HCT116 (cell line): ENCODE data around the gene TGFBI. TPM values are rescaled to one million over a fixed set of nuclear protein-coding genes. Genes with fewer than 3 reads are reported as not detected.

Experiments
- ATAC-seq: fragments of 200-7000 bp; cut with Tn5 transposase; 2 replicates; pipeline ENCODE4 v1.9.1; 2020; ENCODE audit warnings: mild to moderate bottlenecking, moderate library complexity
- BruUV-seq: library from RNA; stranded (reverse); fragments of 400-500 nt; replicated peaks from 2 replicates; lab custom pipeline; 2021; lab: Mats Ljungman, UMichigan
- CTCF ChIA-PET: fragments of 300-600 bp; sonication (Branson Sonifier 250); formaldehyde crosslinking; loops from one replicate; lab custom pipeline; 2021; ENCODE audit warnings: antibody characterized with exemption; lab: Charles Lee
- POLR2A ChIA-PET: fragments of 300-600, 350-600 bp; sonication (Branson Sonifier 250); formaldehyde crosslinking; loops from one replicate; lab custom pipeline; 2021; ENCODE audit warnings: antibody characterized with exemption; lab: Charles Lee
- RAD21 ChIA-PET, 2 experiments: fragments of 300-600 bp; sonication (Branson Sonifier 250); formaldehyde crosslinking; loops; one replicate each; lab custom pipeline; 2023; ENCODE audit warnings: low total read pairs in 2 of 2; ENCODE audit not compliant: uncharacterized antibody in 2 of 2, unreplicated experiment in 2 of 2, low non-redundant PET in 1 of 2; lab: Charles Lee
- DNase-seq: peaks from one replicate; pipeline ENCODE4 v3.0.0-alpha.2; 2010; ENCODE audit warnings: low read depth, low spot score
- H2AFZ ChIP-seq: fragments of 200-600 bp; shearing (Covaris generic), sonication (generic); 2 replicates; pipeline ENCODE4 v1.6.1; 2017; ENCODE audit warnings: low read depth, mixed run types, mixed read lengths, antibody characterized with exemption, low read length; ENCODE audit not compliant: poor library complexity, severe bottlenecking
- H3K27ac ChIP-seq: 2 replicates; pipeline ENCODE4 v1.5.1; 2012; ENCODE audit warnings: low read depth, low read length
- H3K27me3 ChIP-seq: fragments of 200-600 bp; sonication (generic); 2 replicates; pipeline ENCODE4 v1.6.1; 2016; ENCODE audit warnings: mixed run types, low read length, mixed read lengths; ENCODE audit not compliant: insufficient read depth
- H3K36me3 ChIP-seq, 2 experiments: fragments of 200-500 bp in 1 of 2; fragments of 200-600 bp in 1 of 2; sonication (Bioruptor generic) in 1 of 2; sonication (generic) in 1 of 2; 2 replicates each; pipeline versions ENCODE4 v1.5.1 to v1.6.1; 2014 to 2016; ENCODE audit warnings: low read length in 2 of 2, inconsistent platforms in 1 of 2, mixed read lengths in 1 of 2, mixed run types in 1 of 2; ENCODE audit not compliant: insufficient read depth in 2 of 2, control insufficient read depth in 1 of 2
- H3K4me1 ChIP-seq, 2 experiments: fragments of 200-600 bp in 1 of 2; sonication (generic) in 1 of 2; 2 replicates each; pipeline versions ENCODE4 v1.5.1 to v1.6.1; 2012 to 2017; ENCODE audit warnings: low read length in 2 of 2, inconsistent platforms in 1 of 2, mild to moderate bottlenecking in 1 of 2, mixed read lengths in 1 of 2, mixed run types in 1 of 2, moderate library complexity in 1 of 2; ENCODE audit not compliant: insufficient read depth in 2 of 2, control insufficient read depth in 1 of 2
- H3K4me2 ChIP-seq: fragments of 200-600 bp; sonication (generic); 2 replicates; pipeline ENCODE4 v1.6.1; 2017; ENCODE audit warnings: mixed run types, low read length, mixed read lengths
- H3K4me3 ChIP-seq, 2 experiments: fragments of 200-600 bp in 1 of 2; sonication (generic) in 1 of 2; replicated peaks in 1 of 2; 2 replicates each; pipeline ENCODE4 v1.5.1; 2011 to 2016; ENCODE audit warnings: low read length in 2 of 2, control low read depth in 1 of 2, low read depth in 1 of 2, mild to moderate bottlenecking in 1 of 2, mixed read lengths in 1 of 2, mixed run types in 1 of 2
- H3K79me2 ChIP-seq: fragments of 200-600 bp; sonication (generic); 2 replicates; pipeline ENCODE4 v1.6.1; 2017; ENCODE audit warnings: mild to moderate bottlenecking, mixed run types, low read length, moderate library complexity, mixed read lengths; ENCODE audit not compliant: insufficient read depth
- H3K9ac ChIP-seq: fragments of 200-600 bp; sonication (generic); 2 replicates; pipeline ENCODE4 v1.6.1; 2016; ENCODE audit warnings: low read length, mixed read lengths
- H3K9me2 ChIP-seq: fragments of 200-600 bp; sonication (generic), shearing (Covaris generic); 2 replicates; pipeline ENCODE4 v1.6.1; 2017; ENCODE audit warnings: mixed run types, mild to moderate bottlenecking, moderate library complexity; ENCODE audit not compliant: insufficient read depth
- H3K9me3 ChIP-seq, 2 experiments: fragments of 200-500 bp in 1 of 2; fragments of 200-600 bp in 1 of 2; sonication (Bioruptor generic) in 1 of 2; sonication (generic) in 1 of 2; 2 replicates each; pipeline ENCODE4 v1.6.1; 2014 to 2017; ENCODE audit warnings: low read length in 2 of 2, mixed read lengths in 2 of 2, inconsistent platforms in 1 of 2, low read depth in 1 of 2, mild to moderate bottlenecking in 1 of 2, mixed run types in 1 of 2, moderate library complexity in 1 of 2; ENCODE audit not compliant: control insufficient read depth in 1 of 2, insufficient read depth in 1 of 2
- H4K20me1 ChIP-seq: fragments of 200-600 bp; sonication (generic), shearing (Covaris generic); 2 replicates; pipeline ENCODE4 v1.6.1; 2017; ENCODE audit warnings: mixed run types, mild to moderate bottlenecking, moderate library complexity; ENCODE audit not compliant: insufficient read depth
- CBX3 ChIP-seq: IDR thresholded peaks from 2 replicates; pipeline ENCODE4 v1.6.1; 2012; ENCODE audit warnings: low read depth
- CEBPB ChIP-seq: IDR thresholded peaks from 2 replicates; pipeline ENCODE4 v1.6.1; 2012; ENCODE audit warnings: low read depth
- EGR1 ChIP-seq: IDR thresholded peaks from 2 replicates; pipeline ENCODE4 v1.6.1; 2012; ENCODE audit warnings: low read depth
- ELF1 ChIP-seq: IDR thresholded peaks from 2 replicates; pipeline ENCODE4 v1.6.1; 2012; ENCODE audit warnings: low read depth, borderline replicate concordance
- FOSL1 ChIP-seq: IDR thresholded peaks from 2 replicates; pipeline ENCODE4 v1.6.1; 2012; ENCODE audit warnings: low read depth
- JUND ChIP-seq: IDR thresholded peaks from 2 replicates; pipeline ENCODE4 v1.6.1; 2012
- POLR2A ChIP-seq: IDR thresholded peaks from 2 replicates; pipeline ENCODE4 v1.7.0; 2011; ENCODE audit warnings: borderline replicate concordance; ENCODE audit not compliant: insufficient read depth, insufficient read length; ENCODE audit errors: extremely low read depth
- RAD21 ChIP-seq: IDR thresholded peaks from 2 replicates; pipeline ENCODE4 v1.6.1; 2012; ENCODE audit warnings: low read depth, mild to moderate bottlenecking
- SIN3A ChIP-seq: IDR thresholded peaks from 2 replicates; pipeline ENCODE4 v1.6.1; 2012; ENCODE audit warnings: low read depth
- SP1 ChIP-seq: IDR thresholded peaks from 2 replicates; pipeline ENCODE4 v1.6.1; 2012; ENCODE audit warnings: low read depth
- TCF7L2 ChIP-seq: IDR thresholded peaks from 2 replicates; pipeline ENCODE4 v1.7.0; 2011; ENCODE audit warnings: borderline replicate concordance, inconsistent platforms; ENCODE audit not compliant: insufficient read depth, insufficient read length; ENCODE audit errors: extremely low read depth
- YY1 ChIP-seq: IDR thresholded peaks from 2 replicates; pipeline ENCODE4 v1.6.1; 2011; ENCODE audit warnings: low read length, low read depth, moderate library complexity, mild to moderate bottlenecking; ENCODE audit not compliant: insufficient replicate concordance; ENCODE audit errors: extremely low read depth
- ZFX ChIP-seq: fragments of 450-650 bp; IDR thresholded peaks from 2 replicates; pipeline ENCODE4 v1.6.1; 2017
- intact Hi-C: fragments of 100-400 bp; cut with micrococcal nuclease; formaldehyde crosslinking; loops from 2 replicates; pipeline ENCODE4 v1.10.0; 2022
- total RNA-seq: library from RNA; stranded (reverse); gene quantifications from one replicate; pipeline ENCODE4 v1.2.1, GENCODE V29; 2021; ENCODE audit not compliant: unreplicated experiment
- TF ChIP-seq, protein P1 (sequence below), 3 experiments: fragments of 200-600 bp in 1 of 3; sonication (generic) in 1 of 3; IDR thresholded peaks in 2 of 3; conservative IDR thresholded peaks in 1 of 3; 2 replicates each; pipeline ENCODE4 v1.5.1; 2012 to 2017; ENCODE audit warnings: low read depth in 2 of 3, low read length in 2 of 3, antibody characterized with exemption in 1 of 3, borderline replicate concordance in 1 of 3, control low read depth in 1 of 3, mild to moderate bottlenecking in 1 of 3, mixed read lengths in 1 of 3, mixed run types in 1 of 3, moderate library complexity in 1 of 3; ENCODE audit not compliant: insufficient read depth in 1 of 3
- TF ChIP-seq, protein P2 (sequence below): IDR thresholded peaks from 2 replicates; pipeline ENCODE4 v1.6.1; 2012
- TF ChIP-seq, protein P3 (sequence below): IDR thresholded peaks from 2 replicates; pipeline ENCODE4 v1.6.1; 2012; ENCODE audit warnings: low read depth

TGFBI gene
- total RNA-seq, 1 experiment from 2014 or later, result 0.64 TPM

- H3K4me3 ChIP-seq, result no peak overlapping the region
- POLR2A ChIA-PET, result no interaction called here
- CTCF ChIA-PET, result no interaction called here
- H3K9me3 ChIP-seq, result no peaks in the 10 kb centered on the region
- RAD21 ChIA-PET, result no interaction called here
- no peaks in the 10 kb centered on the region for H3K79me2 ChIP-seq
- no peaks in the 10 kb centered on the region for H3K9me2 ChIP-seq
- intact Hi-C loops, result no loop called here
- DNase-seq (no peak), ATAC-seq (no peak)
- no peak overlapping the region for H2AFZ ChIP-seq
- no peak overlapping the region for H3K27ac ChIP-seq
- no peaks in the 10 kb centered on the region for H3K27me3 ChIP-seq
- no peaks in the 10 kb centered on the region for H4K20me1 ChIP-seq
- no peaks in the 10 kb centered on the region for H3K36me3 ChIP-seq
- BruUV-seq, result no TSS peak
- H3K4me2 ChIP-seq, result no peak overlapping the region
- TF ChIP-seq FOSL1 (no peak), RAD21 (no peak), CBX3 (no peak), POLR2A (no peak), ZFX (no peak)
- TF ChIP-seq, protein P1, sequence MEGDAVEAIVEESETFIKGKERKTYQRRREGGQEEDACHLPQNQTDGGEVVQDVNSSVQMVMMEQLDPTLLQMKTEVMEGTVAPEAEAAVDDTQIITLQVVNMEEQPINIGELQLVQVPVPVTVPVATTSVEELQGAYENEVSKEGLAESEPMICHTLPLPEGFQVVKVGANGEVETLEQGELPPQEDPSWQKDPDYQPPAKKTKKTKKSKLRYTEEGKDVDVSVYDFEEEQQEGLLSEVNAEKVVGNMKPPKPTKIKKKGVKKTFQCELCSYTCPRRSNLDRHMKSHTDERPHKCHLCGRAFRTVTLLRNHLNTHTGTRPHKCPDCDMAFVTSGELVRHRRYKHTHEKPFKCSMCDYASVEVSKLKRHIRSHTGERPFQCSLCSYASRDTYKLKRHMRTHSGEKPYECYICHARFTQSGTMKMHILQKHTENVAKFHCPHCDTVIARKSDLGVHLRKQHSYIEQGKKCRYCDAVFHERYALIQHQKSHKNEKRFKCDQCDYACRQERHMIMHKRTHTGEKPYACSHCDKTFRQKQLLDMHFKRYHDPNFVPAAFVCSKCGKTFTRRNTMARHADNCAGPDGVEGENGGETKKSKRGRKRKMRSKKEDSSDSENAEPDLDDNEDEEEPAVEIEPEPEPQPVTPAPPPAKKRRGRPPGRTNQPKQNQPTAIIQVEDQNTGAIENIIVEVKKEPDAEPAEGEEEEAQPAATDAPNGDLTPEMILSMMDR (IDR thresholded peaks at IDR 0.05 in 2 of 3, conservative IDR thresholded peaks at IDR 0.05 in 1 of 3; ENCODE audit: borderline replicate concordance in 1 of 3, insufficient read depth in 1 of 3, low read depth in 2 of 3, low read length in 2 of 3), result no peak
- TF ChIP-seq, protein P2, sequence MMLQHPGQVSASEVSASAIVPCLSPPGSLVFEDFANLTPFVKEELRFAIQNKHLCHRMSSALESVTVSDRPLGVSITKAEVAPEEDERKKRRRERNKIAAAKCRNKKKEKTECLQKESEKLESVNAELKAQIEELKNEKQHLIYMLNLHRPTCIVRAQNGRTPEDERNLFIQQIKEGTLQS, result no peak
- H3K9ac ChIP-seq, result no peak overlapping the region
- H3K4me1 ChIP-seq, result peaks cover 0 to 17% of the 10 kb centered on the region in 2 experiments; a peak in 1 of 4 replicates
Measured at GRCh38 chr5:136079195-136079985, 50.6 kb downstream of the TGFBI start.

DNA sequence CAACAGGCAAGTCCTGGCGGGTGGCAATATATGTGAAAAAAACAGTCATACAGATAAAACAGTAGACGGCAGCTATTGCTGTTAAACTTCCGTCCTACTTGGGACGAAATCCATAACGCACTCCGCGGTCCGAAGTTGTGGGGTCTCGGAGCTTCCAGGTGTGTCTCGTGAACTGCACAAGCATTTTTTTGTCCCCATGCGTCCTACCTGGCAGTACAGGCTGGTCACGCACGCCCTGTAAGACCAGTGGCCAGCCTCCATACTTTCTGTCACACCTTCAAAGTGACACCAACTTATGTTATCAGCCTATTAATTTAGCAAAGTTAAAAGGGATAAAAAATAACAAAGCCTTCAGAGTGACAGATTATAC is 51.3 kb downstream of the TGFBI start:
- no peak for ATAC-seq
- peaks cover 0 to 17% of the 10 kb centered on the region in 2 experiments; a peak in 1 of 4 replicates for H3K4me1 ChIP-seq
- H3K9ac ChIP-seq, result no peak overlapping the region
- H3K9me2 ChIP-seq, result no peaks in the 10 kb centered on the region
- H3K4me2 ChIP-seq, result peak overlapping the region; percentile 76
- DNase-seq, result no peak
- no peaks in the 10 kb centered on the region for H3K36me3 ChIP-seq
- H3K4me3 ChIP-seq, result peak overlapping the region in 1 of 2 experiments; percentile 53; a peak in 1 of 4 replicates
- intact Hi-C loops, result no loop called here
- peak overlapping the region; percentile 67 for H2AFZ ChIP-seq
- no TSS peak for BruUV-seq
- ChIA-PET CTCF (no interaction called here), RAD21 (no interaction called here), POLR2A (no interaction called here)
- H3K27me3 ChIP-seq, result no peaks in the 10 kb centered on the region
- H3K27ac ChIP-seq, result no peak overlapping the region
- H3K9me3 ChIP-seq, result no peaks in the 10 kb centered on the region
- no peaks in the 10 kb centered on the region for H4K20me1 ChIP-seq
- no peaks in the 10 kb centered on the region for H3K79me2 ChIP-seq
- no peak for TF ChIP-seq YY1
- no peak for TF ChIP-seq SIN3A
- no peak for TF ChIP-seq RAD21
- TF ChIP-seq ZFX, result no peak
- no peak for TF ChIP-seq JUND
- no peak for TF ChIP-seq SP1
- no peak for TF ChIP-seq CEBPB
- TF ChIP-seq, protein P3, sequence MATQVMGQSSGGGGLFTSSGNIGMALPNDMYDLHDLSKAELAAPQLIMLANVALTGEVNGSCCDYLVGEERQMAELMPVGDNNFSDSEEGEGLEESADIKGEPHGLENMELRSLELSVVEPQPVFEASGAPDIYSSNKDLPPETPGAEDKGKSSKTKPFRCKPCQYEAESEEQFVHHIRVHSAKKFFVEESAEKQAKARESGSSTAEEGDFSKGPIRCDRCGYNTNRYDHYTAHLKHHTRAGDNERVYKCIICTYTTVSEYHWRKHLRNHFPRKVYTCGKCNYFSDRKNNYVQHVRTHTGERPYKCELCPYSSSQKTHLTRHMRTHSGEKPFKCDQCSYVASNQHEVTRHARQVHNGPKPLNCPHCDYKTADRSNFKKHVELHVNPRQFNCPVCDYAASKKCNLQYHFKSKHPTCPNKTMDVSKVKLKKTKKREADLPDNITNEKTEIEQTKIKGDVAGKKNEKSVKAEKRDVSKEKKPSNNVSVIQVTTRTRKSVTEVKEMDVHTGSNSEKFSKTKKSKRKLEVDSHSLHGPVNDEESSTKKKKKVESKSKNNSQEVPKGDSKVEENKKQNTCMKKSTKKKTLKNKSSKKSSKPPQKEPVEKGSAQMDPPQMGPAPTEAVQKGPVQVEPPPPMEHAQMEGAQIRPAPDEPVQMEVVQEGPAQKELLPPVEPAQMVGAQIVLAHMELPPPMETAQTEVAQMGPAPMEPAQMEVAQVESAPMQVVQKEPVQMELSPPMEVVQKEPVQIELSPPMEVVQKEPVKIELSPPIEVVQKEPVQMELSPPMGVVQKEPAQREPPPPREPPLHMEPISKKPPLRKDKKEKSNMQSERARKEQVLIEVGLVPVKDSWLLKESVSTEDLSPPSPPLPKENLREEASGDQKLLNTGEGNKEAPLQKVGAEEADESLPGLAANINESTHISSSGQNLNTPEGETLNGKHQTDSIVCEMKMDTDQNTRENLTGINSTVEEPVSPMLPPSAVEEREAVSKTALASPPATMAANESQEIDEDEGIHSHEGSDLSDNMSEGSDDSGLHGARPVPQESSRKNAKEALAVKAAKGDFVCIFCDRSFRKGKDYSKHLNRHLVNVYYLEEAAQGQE, result no peak
- TF ChIP-seq ELF1, result no peak
- no peak for TF ChIP-seq TCF7L2
- TF ChIP-seq EGR1, result no peak
